22Rv1 (cell line): Measurements from ENCODE around the gene PPP2R5C.

ENCODE experiments used
- H3K27ac ChIP-seq: fragments of 450-650 bp; 2 replicates; pipeline ENCODE4 v1.5.1; 2017
- ZFX ChIP-seq: fragments of 450-650 bp; IDR thresholded peaks from 2 replicates; pipeline ENCODE4 v1.6.1; 2017; ENCODE audit warnings: antibody characterized with exemption, borderline replicate concordance
- TF ChIP-seq, protein P1 (sequence below): fragments of 450-650 bp; IDR thresholded peaks from 2 replicates; pipeline ENCODE4 v1.5.1; 2017; ENCODE audit warnings: mild to moderate bottlenecking

Gene PPP2R5C

DNA sequence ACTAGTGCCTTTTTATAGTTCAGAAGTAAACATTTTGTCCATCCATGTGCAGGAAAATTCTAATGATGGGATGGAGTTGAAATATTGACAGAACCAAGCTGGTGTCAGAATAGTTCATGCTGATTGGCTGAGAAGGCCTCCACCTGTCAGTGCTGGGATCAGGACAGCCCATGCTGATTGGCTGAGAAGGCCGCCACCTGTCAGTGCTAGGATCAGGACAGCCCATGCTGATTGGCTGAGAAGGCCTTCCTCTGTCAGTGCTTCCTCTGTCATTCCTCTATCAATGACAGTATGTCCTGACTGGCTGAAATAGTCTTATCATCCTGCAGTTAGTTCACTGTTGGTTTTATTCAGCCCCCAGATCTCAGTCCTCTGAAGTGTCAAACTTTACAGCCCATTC, 95.7 kb downstream of the PPP2R5C start:
- H3K27ac ChIP-seq: no peak overlapping the region
- TF ChIP-seq, protein P1, sequence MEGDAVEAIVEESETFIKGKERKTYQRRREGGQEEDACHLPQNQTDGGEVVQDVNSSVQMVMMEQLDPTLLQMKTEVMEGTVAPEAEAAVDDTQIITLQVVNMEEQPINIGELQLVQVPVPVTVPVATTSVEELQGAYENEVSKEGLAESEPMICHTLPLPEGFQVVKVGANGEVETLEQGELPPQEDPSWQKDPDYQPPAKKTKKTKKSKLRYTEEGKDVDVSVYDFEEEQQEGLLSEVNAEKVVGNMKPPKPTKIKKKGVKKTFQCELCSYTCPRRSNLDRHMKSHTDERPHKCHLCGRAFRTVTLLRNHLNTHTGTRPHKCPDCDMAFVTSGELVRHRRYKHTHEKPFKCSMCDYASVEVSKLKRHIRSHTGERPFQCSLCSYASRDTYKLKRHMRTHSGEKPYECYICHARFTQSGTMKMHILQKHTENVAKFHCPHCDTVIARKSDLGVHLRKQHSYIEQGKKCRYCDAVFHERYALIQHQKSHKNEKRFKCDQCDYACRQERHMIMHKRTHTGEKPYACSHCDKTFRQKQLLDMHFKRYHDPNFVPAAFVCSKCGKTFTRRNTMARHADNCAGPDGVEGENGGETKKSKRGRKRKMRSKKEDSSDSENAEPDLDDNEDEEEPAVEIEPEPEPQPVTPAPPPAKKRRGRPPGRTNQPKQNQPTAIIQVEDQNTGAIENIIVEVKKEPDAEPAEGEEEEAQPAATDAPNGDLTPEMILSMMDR: no peak
- no peak for TF ChIP-seq ZFX

DNA sequence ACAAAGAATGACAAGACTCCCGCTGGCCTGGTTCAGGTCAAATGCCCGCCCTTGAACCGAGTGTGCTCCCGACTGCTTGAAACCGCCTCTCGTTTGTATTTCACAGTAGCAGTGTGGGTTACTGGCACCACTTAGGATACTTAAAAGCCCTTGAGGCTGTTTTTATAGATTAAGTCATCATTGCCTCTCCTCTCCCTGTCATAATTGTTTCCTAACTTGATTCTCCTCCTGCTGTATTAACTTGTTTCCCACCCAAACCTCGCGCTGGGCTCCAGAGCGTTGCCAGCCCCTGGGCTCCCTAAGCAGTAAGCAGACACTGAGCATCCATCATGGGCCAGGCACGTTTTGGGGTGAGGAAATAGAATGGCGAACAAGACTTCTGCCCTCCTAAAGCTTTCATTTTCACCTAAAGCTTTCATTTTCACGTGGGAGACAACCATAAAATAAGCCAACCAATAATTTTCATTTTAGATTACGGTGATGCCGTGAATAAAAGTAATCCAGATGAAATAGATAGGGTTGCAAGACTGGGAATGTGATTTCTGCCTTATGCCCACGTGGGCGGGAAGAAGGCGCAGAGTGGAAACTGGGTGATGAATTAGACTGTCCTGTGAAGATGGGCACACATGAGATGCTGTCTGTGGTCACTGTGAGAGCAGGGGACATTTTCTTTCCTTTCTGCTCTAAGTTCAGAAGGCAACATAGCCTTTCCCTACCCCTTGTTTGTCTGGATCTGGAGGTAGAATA, 97.5 kb downstream of the PPP2R5C start:
- TF ChIP-seq ZFX: no peak
- TF ChIP-seq, protein P1: no peak
- H3K27ac ChIP-seq: no peak overlapping the region

DNA sequence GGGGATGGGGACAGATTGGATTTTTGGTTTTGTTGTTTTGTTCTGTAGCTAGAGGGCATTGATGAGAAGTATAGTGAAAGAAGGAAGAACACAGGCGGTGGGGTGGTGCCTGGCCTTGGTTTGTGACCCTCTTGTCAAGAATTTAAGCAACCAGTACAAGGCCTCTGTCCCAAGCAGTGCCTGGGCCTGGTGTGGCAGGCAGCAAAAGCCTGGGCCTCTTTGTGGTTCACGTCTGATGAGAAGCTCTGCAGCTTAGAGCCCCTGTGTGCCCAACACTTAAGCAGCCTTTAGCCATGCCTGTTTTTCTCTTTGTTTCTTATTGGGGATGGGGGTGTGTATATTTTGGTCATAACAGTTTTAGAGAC, 98.0 kb downstream of the PPP2R5C start:
- H3K27ac ChIP-seq: no peak overlapping the region
- TF ChIP-seq ZFX: no peak
- TF ChIP-seq, protein P1: no peak

DNA sequence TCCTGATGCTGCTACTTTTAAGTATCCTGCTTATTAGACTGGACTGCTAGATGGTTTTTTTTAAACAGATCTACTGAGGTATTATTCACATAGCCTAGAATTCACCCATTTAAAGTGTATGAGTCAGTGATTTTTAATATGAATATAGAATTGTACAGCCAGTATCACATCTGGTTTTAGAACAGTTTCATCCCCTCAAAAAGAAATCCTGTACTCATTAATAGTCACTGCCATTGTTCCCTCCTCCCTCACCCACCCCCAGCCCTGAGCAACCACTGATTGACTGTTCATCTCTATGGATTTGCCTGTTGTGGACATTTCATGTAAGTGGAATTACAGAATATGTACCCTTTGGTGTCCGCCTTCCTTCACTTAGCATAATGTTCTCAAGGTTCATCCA, 98.4 kb downstream of the PPP2R5C start:
- TF ChIP-seq ZFX: no peak
- TF ChIP-seq, protein P1: no peak
- no peak overlapping the region for H3K27ac ChIP-seq

DNA sequence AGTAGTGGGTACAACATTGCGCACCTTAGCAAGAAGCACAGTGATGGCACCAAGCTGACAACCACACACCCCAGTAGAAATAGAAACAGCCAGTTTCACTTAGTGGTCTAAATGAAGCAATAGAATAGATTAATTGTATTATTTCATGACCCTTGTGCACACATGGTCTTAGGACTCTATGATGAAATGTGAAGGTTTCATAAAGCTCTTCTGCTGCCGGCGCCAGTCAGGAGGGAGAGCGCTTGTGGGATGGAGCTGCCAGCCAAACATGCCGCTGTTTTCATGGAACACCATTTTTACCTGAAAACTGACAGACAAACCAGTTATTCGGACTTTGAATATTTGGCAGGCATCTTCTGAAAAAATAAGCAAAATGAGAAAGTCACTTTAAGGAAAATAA, 100.0 kb downstream of the PPP2R5C start:
- TF ChIP-seq ZFX: no peak
- TF ChIP-seq, protein P1: no peak
- H3K27ac ChIP-seq: no peak overlapping the region

DNA sequence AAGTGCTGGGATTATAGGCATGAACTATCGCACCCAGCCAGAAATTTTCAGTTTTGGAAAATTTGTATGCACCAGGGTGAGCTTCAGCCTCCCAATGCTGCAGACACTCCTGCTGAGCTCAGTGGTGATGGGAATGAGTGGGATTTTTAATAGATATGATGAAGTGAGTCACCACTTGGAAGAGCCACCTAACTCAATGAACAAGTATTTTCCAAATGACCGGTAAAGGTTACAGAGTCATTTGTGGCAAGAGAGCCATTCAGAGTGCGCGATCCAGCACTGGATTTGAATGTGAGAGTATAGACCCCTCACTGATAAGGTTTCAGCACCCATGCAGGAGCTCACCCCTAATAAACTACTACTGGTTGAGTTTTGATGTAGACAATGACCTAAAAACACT, 100.7 kb downstream of the PPP2R5C start:
- TF ChIP-seq, protein P1: no peak
- no peak for TF ChIP-seq ZFX

DNA sequence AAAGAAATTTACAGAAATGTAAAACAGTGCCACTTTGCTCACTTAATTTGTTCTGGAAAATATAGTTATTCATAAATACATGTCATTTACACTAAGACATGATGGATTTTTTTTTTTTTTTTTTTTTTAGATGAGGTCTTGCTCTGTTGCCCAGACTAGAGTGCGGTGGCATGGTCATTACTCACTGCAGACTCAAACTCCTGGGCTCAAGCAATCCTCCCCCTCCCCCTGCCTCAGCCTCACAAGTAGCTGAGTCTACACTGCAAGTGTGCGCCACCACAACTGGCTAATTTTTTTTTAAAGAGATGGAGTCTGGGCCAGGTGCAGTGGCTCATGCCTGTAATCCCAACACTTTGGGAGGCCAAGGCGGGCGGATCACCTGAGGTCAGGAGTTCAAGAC, 101.2 kb downstream of the PPP2R5C start:
- H3K27ac ChIP-seq: no peak overlapping the region
- TF ChIP-seq, protein P1: no peak

More for the DNA sequence above, 100.7 kb downstream of the PPP2R5C start:
- H3K27ac ChIP-seq: no peak overlapping the region
